NCI-H2081 treated with DMSO at 0.1 percent for 48 hours (cell line): Measurements from ENCODE around the gene SOWAHA.

Source experiments
- DNase-seq: peaks from one replicate; lab custom pipeline; 2025; lab: John Stamatoyannopoulos, UW

The SOWAHA gene

GRCh38 chr5:132808866-132809265 is 4.2 kb upstream of the SOWAHA start:
- no peak for DNase-seq

- no peak for DNase-seq
Measured at GRCh38 chr5:132810605-132811004, 2.5 kb upstream of the SOWAHA start.

GRCh38 chr5:132812123-132812765 is 858 bp upstream of the SOWAHA start:
- no peak for DNase-seq

- DNase-seq, result no peak
Measured at GRCh38 chr5:132813599-132814502, 749 bp downstream of the SOWAHA start.

GRCh38 chr5:132814503-132815294 is 1.6 kb downstream of the SOWAHA start:
- DNase-seq, result no peak

- DNase-seq, result no peak
Measured at GRCh38 chr5:132815454-132815853, 2.4 kb downstream of the SOWAHA start.

GRCh38 chr5:132816083-132816482 is 3.0 kb downstream of the SOWAHA start:
- no peak for DNase-seq

- no peak for DNase-seq
Measured at GRCh38 chr5:132816554-132816953, 3.5 kb downstream of the SOWAHA start.

GRCh38 chr5:132817011-132817410 is 3.9 kb downstream of the SOWAHA start:
- DNase-seq, result no peak

GRCh38 chr5:132819468-132819867 is 6.4 kb downstream of the SOWAHA start:
- DNase-seq, result no peak

- peak; percentile 38 for DNase-seq
Measured at GRCh38 chr5:132820162-132820754, 7.2 kb downstream of the SOWAHA start.

GRCh38 chr5:132821350-132821749 is 8.2 kb downstream of the SOWAHA start:
- no peak for DNase-seq

GRCh38 chr5:132821791-132822190 is 8.7 kb downstream of the SOWAHA start:
- no peak for DNase-seq

- DNase-seq, result no peak
Measured at GRCh38 chr5:132822650-132823480, 9.8 kb downstream of the SOWAHA start.

GRCh38 chr5:132823481-132824050 is 10.5 kb downstream of the SOWAHA start:
- DNase-seq, result no peak

GRCh38 chr5:132824426-132824825 is 11.3 kb downstream of the SOWAHA start:
- no peak for DNase-seq

GRCh38 chr5:132825033-132825833 is 12.1 kb downstream of the SOWAHA start:
- DNase-seq, result no peak

GRCh38 chr5:132825834-132826391 is 12.8 kb downstream of the SOWAHA start:
- no peak for DNase-seq

GRCh38 chr5:132826424-132827082 is 13.5 kb downstream of the SOWAHA start:
- no peak for DNase-seq
